GM12801 (cell line): ENCODE measurements around the gene MFSD12.

Experiments
- CTCF ChIP-seq: IDR thresholded peaks from one replicate; pipeline ENCODE4 v1.5.1; 2011; ENCODE audit warnings: control low read depth; ENCODE audit not compliant: insufficient read length; ENCODE audit errors: extremely low read depth

MFSD12 gene

DNA sequence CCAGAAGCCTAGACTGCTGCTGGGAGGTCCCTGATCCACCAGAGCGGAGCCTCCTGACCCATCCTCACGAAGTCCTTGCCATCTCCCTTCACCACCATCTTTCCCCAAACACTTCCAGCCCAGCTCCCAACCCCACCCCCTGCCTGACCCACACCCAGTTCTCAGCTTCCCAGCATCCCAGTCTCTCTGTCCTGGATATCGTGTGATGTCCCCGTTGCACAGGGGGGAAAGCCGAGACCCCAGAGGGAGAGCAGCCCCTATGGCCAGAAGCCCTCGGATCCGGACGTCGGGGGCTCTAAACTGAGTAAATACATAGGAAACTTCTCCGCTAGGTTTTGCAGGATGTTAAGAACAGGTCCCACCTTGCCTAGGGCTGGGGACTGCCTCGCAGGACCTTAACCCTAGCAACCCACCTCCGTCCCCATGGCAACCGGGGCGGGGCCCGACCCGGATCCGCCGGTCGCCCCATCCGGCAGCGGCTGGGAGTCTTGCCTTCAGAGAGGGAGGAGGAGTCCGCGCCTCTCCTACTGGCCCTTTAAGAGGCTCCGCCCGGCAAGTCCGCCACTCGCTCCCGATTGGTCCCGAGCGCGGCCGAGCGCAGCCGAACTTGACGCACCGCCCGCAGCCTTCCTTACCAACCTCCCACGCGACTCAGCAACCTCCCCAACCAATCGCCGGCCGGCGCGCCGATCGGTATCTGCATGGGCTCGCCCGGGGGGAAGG lies 14.9 kb upstream of the MFSD12 start:
- TF ChIP-seq CTCF: no peak

- no peak for TF ChIP-seq CTCF
Measured at GRCh38 chr19:3570606-3571011, 13.2 kb upstream of the MFSD12 start.

- TF ChIP-seq CTCF: no peak
Measured at GRCh38 chr19:3565139-3565538, 7.8 kb upstream of the MFSD12 start.

GRCh38 chr19:3563709-3564524 lies 6.5 kb upstream of the MFSD12 start:
- no peak for TF ChIP-seq CTCF

DNA sequence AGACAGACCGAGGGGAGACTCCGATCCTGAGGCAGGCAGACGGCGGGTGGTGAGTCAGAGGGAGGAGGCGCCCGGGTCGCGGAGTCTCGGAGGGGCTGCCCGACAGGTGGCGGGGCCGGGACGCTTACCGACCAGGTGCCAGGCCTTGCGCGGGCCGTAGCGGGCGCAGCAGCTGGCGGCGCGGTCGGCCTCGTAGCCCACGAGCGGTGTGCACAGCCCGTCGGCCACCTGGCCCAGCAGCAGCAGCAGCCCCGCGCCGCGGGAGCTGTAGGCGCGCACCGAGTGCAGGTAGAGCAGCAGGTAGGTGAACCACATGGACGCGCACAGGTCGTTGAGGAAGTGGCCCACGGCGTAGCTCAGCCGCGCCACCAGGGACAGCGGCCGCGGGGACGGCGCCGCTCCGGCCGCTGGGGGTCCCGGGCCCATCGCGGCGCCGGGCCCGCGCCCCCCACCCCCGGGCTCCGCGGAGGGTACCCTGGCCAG lies 367 bp downstream of the MFSD12 start:
- TF ChIP-seq CTCF: no peak

DNA sequence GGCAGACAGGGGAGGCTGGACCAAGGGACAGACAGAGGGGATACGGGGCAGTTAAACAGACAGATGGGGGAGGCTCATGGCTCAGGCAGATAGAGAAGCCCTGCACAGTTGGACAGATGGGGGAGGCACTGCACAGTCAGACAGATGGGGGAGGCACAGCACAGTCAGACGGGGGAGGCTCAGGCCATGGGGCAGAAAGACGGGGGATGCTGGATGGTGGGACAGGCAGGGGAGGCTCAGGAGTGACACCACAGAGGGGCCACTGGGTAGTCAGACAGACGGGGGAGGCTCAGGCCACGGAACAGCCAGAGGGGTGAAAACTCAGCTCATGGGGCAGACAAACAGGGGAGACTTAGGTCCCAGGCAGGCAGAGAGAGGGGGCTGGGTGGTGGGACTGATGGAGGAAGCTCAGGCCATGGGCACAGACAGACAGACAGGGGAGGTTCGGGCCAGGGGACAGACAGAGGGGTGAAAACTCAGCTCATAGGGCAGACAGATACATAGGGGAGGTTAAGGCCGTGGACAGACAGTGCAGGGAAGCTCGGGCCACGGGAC lies 886 bp downstream of the MFSD12 start:
- TF ChIP-seq CTCF: no peak

GRCh38 chr19:3555653-3556422 lies 1.5 kb downstream of the MFSD12 start:
- TF ChIP-seq CTCF: no peak
